Ovary (tissue), 9 donors: ENCODE measurements around the gene SLC26A11. TPM values are rescaled to one million over a fixed set of nuclear protein-coding genes. Genes with fewer than 3 reads are reported as not detected.

Experiments
- DNase-seq, 5 donors: peaks; one replicate each; pipeline ENCODE4 v3.0.0-alpha.2; 2019 to 2020
- H3K27ac ChIP-seq, 2 donors: fragments of 200-600 bp; one replicate each; pipeline versions ENCODE4 v1.5.1 to v1.8.0; 2019 to 2022
- H3K27me3 ChIP-seq: fragments of 200-600 bp; one replicate; pipeline ENCODE4 v1.8.0; 2022
- H3K36me3 ChIP-seq: fragments of 200-600 bp; sonication (generic); one replicate; pipeline ENCODE4 v1.5.1; 2019
- H3K4me1 ChIP-seq: one replicate; pipeline ENCODE4 v1.8.1; 2013; ENCODE audit warnings: mild to moderate bottlenecking, moderate library complexity; ENCODE audit not compliant: insufficient read depth
- H3K4me3 ChIP-seq: fragments of 200-600 bp; sonication (generic); one replicate; pipeline ENCODE4 v1.5.1; 2017
- H3K9me3 ChIP-seq, 2 donors: fragments of 200-600 bp in 1 of 2; sonication (generic) in 1 of 2; one replicate each; pipeline versions ENCODE4 v1.5.1 to v1.8.1; 2013 to 2019; ENCODE audit warnings: mild to moderate bottlenecking in 1 of 2, moderate library complexity in 1 of 2
- CTCF ChIP-seq, 3 donors: fragments of 450-650 bp in 2 of 3; fragments of 200-600 bp in 1 of 3; IDR thresholded peaks; one replicate each; pipeline versions ENCODE4 v1.5.1 to v1.8.0; 2016 to 2022; ENCODE audit warnings: antibody characterized with exemption in 3 of 3, mild to moderate bottlenecking in 1 of 3
- EP300 ChIP-seq: sonication (generic); formaldehyde crosslinking; IDR thresholded peaks from one replicate; pipeline ENCODE4 v1.6.1; 2017; ENCODE audit warnings: antibody characterized with exemption
- POLR2A ChIP-seq: fragments of 450-650 bp; IDR thresholded peaks from one replicate; pipeline ENCODE4 v1.6.1; 2017; ENCODE audit warnings: antibody characterized with exemption, mild to moderate bottlenecking, moderate library complexity
- WGBS, 3 donors: extraction: QIAGEN DNeasy Blood & Tissue Kit in 1 of 3; methylation state at CpG; one replicate each; pipeline versions ENCODE4 v1.1.5 to v1.1.7; 2013 to 2017; 5-methylcytosine and 5-hydroxymethylcytosine counted together
- intact Hi-C, 4 donors: fragments of 100-400 bp; cut with DNase I; formaldehyde crosslinking; loops; one replicate each; pipeline versions ENCODE4 v1.11.0 to v1.15.1; 2022 to 2023
- polyA plus RNA-seq, 2 donors: library from polyadenylated mRNA; stranded (reverse); fragments of 200-250 nt in 1 of 2; fragments of 350-450 nt in 1 of 2; fragmentation: Illumina TruSeq in 1 of 2; extraction: RNeasy Lipid Tissue Mini Kit (QIAGEN cat#74804) in 1 of 2; gene quantifications; one replicate each; pipeline ENCODE4 v1.2.3, GENCODE V29; 2013 to 2014
- total RNA-seq, 7 donors: library from RNA; depleted of rRNA in 2 of 7; stranded (reverse); fragments of >200 nt in 2 of 7; fragmentation: NEBNext Ultra II Directional in 3 of 7; extraction: Animal tissue kit (Norgen Biotek cat#: 25700) in 3 of 7; gene quantifications; one replicate each; pipeline versions ENCODE4 v1.1.0 to v1.2.4, GENCODE V29; 2016 to 2023
- donor health status: DM: no; HTN: no; CAD: no; lungs with moderate emphysema.
- donor health status: DM: no; HTN: no; CAD: no.
- donor health status: Bipolar disorder and iron deficiency.
- donor health status: DM: yes; HTN: yes; CAD: no.
- donor health status: DM: no; HTN: no; CAD: no.
- donor health status: DM: yes; HTN: yes; CAD: no.

Gene SLC26A11
- total and polyA plus RNA-seq, 9 donors = 8.4 to 30.3 (median 22.8) TPM

GRCh38 chr17:80283116-80283852 is 63.1 kb downstream of the SLC26A11 start:
- peaks cover 5% of the 10 kb centered on the region for H3K4me1 ChIP-seq
- no peak overlapping the region for H3K27ac ChIP-seq
- H3K9me3 ChIP-seq = no peaks in the 10 kb centered on the region
- intact Hi-C loops = no loop called here
- DNase-seq = no peak
- no peak overlapping the region for H3K4me3 ChIP-seq
- WGBS, 3 donors = 60 to 65% (median 61%) methylated on average over 19 of the region's 19 CpGs
- no peaks in the 10 kb centered on the region for H3K36me3 ChIP-seq
- no peaks in the 10 kb centered on the region for H3K27me3 ChIP-seq
- no peak for TF ChIP-seq EP300
- no peak for TF ChIP-seq CTCF (IDR thresholded peaks at IDR 0.05)
- TF ChIP-seq POLR2A = no peak

GRCh38 chr17:80284631-80285030 is 64.4 kb downstream of the SLC26A11 start:
- Histone ChIP-seq H3K27ac (no peak overlapping the region), H3K27me3 (no peaks in the 10 kb centered on the region), H3K9me3 (no peaks in the 10 kb centered on the region), H3K36me3 (no peaks in the 10 kb centered on the region), H3K4me1 (peaks cover 6% of the 10 kb centered on the region), H3K4me3 (no peak overlapping the region)
- intact Hi-C loops = no loop called here
- no peak for TF ChIP-seq EP300
- no peak for TF ChIP-seq POLR2A
- no peak for TF ChIP-seq CTCF (IDR thresholded peaks at IDR 0.05)
- 91 to 94% (median 93%) methylated on average over 11 of the region's 11 CpGs for WGBS, 3 donors
- no peak for DNase-seq

- no peaks in the 10 kb centered on the region for H3K9me3 ChIP-seq
- no peak overlapping the region for H3K4me3 ChIP-seq
- no peaks in the 10 kb centered on the region for H3K27me3 ChIP-seq
- H3K27ac ChIP-seq = no peak overlapping the region
- TF ChIP-seq POLR2A (no peak), EP300 (no peak), CTCF (IDR thresholded peaks at IDR 0.05) (no peak)
- 95 to 96% (median 95%) methylated on average over 19 of the region's 19 CpGs for WGBS, 3 donors
- H3K4me1 ChIP-seq = peaks cover 1% of the 10 kb centered on the region
- no peaks in the 10 kb centered on the region for H3K36me3 ChIP-seq
- no peak for DNase-seq
- intact Hi-C loops = no loop called here
Measured at GRCh38 chr17:80285237-80285920, 65.2 kb downstream of the SLC26A11 start.

GRCh38 chr17:80286638-80286960 is 66.4 kb downstream of the SLC26A11 start:
- WGBS, 3 donors = 89 to 97% (median 96%) methylated on average over 5 of the region's 5 CpGs
- no peak for TF ChIP-seq POLR2A
- TF ChIP-seq CTCF (IDR thresholded peaks at IDR 0.05) = no peak
- no peak for TF ChIP-seq EP300
- Histone ChIP-seq H3K27me3 (no peaks in the 10 kb centered on the region), H3K4me3 (no peak overlapping the region), H3K4me1 (peaks cover 1% of the 10 kb centered on the region), H3K9me3 (no peaks in the 10 kb centered on the region), H3K27ac (no peak overlapping the region), H3K36me3 (no peaks in the 10 kb centered on the region)
- no peak for DNase-seq
- intact Hi-C loops = no loop called here
